Measurements from ENCODE around the gene BTNL9. TPM values are rescaled to one million over a fixed set of nuclear protein-coding genes. Genes with fewer than 3 reads are reported as not detected.

The BTNL9 gene
- total and polyA plus RNA-seq, 2 of the 4 experiments (the other 2 are of a cell fraction), result not detected

- H3K4me2 ChIP-seq (ENCODE audit: low read depth, low read length), result no peak overlapping the region
- WGBS, 2 experiments (ENCODE audit: extremely low coverage in 2 of 2, insufficient read length in 1 of 2), result 47% methylated on average over 7 of the region's 9 CpGs; no CpG with 5 or more reads in 1 of the 2 experiments
- no peaks in the 10 kb centered on the region for H3K36me3 ChIP-seq (ENCODE audit: control insufficient read depth, insufficient read depth, low read length)
- no peak overlapping the region for H3K56ac ChIP-seq (ENCODE audit: extremely low read depth, insufficient read depth, low read length)
- H3K27me3 ChIP-seq (ENCODE audit: control insufficient read depth, insufficient read depth, low read length), result peaks cover 12% of the 10 kb centered on the region
- H2AK5ac ChIP-seq (ENCODE audit: low read depth, low read length), result no peak overlapping the region
- no peak overlapping the region for H2BK120ac ChIP-seq (ENCODE audit: low read depth, low read length)
- dilution Hi-C loops (cut with HindIII; ENCODE audit: low sequenced_read_pairs, unreplicated experiment) (no loop called here), in situ Hi-C loops (cut with MboI; ENCODE audit: low sequenced_read_pairs) (no loop called here), intact Hi-C loops (cut with micrococcal nuclease) (no loop called here)
- H3K23ac ChIP-seq (ENCODE audit: low read depth, low read length), result no peak overlapping the region
- H3K4me1 ChIP-seq (ENCODE audit: control insufficient read depth, insufficient read depth, low read length), result no peaks in the 10 kb centered on the region
- CTCF ChIA-PET, result no interaction called here
- TF ChIP-seq, protein P1, sequence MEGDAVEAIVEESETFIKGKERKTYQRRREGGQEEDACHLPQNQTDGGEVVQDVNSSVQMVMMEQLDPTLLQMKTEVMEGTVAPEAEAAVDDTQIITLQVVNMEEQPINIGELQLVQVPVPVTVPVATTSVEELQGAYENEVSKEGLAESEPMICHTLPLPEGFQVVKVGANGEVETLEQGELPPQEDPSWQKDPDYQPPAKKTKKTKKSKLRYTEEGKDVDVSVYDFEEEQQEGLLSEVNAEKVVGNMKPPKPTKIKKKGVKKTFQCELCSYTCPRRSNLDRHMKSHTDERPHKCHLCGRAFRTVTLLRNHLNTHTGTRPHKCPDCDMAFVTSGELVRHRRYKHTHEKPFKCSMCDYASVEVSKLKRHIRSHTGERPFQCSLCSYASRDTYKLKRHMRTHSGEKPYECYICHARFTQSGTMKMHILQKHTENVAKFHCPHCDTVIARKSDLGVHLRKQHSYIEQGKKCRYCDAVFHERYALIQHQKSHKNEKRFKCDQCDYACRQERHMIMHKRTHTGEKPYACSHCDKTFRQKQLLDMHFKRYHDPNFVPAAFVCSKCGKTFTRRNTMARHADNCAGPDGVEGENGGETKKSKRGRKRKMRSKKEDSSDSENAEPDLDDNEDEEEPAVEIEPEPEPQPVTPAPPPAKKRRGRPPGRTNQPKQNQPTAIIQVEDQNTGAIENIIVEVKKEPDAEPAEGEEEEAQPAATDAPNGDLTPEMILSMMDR (conservative IDR thresholded peaks at IDR 0.05; ENCODE audit: low read depth, low read length), result no peak
- TF ChIP-seq FOS (IDR thresholded peaks at IDR 0.05; ENCODE audit: low read depth, low read length) (no peak), RFX5 (IDR thresholded peaks at IDR 0.05; ENCODE audit: low read depth, low read length) (no peak), RCOR1 (IDR thresholded peaks at IDR 0.05; ENCODE audit: insufficient replicate concordance, low read length) (no peak), MAZ (IDR thresholded peaks at IDR 0.05; ENCODE audit: borderline replicate concordance, low read depth, low read length) (no peak), POLR2A (IDR thresholded peaks at IDR 0.05; ENCODE audit: low read depth, low read length) (no peak), MXI1 (IDR thresholded peaks at IDR 0.05; ENCODE audit: borderline replicate concordance, low read depth, low read length) (no peak), CEBPB (IDR thresholded peaks at IDR 0.05; ENCODE audit: low read depth, low read length) (no peak), NFE2L2 (IDR thresholded peaks at IDR 0.05; ENCODE audit: low read depth, low read length) (no peak), MAFK (IDR thresholded peaks at IDR 0.05; ENCODE audit: low read depth, low read length) (no peak), RAD21 (IDR thresholded peaks at IDR 0.05; ENCODE audit: low read length) (no peak), SMC3 (IDR thresholded peaks at IDR 0.05; ENCODE audit: low read depth, low read length) (no peak), CHD1 (IDR thresholded peaks at IDR 0.05; ENCODE audit: low read depth, low read length) (no peak)
- TF ChIP-seq, protein P2, sequence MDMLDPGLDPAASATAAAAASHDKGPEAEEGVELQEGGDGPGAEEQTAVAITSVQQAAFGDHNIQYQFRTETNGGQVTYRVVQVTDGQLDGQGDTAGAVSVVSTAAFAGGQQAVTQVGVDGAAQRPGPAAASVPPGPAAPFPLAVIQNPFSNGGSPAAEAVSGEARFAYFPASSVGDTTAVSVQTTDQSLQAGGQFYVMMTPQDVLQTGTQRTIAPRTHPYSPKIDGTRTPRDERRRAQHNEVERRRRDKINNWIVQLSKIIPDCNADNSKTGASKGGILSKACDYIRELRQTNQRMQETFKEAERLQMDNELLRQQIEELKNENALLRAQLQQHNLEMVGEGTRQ (IDR thresholded peaks at IDR 0.05; ENCODE audit: low read depth, low read length), result no peak
- TF ChIP-seq, protein P3, sequence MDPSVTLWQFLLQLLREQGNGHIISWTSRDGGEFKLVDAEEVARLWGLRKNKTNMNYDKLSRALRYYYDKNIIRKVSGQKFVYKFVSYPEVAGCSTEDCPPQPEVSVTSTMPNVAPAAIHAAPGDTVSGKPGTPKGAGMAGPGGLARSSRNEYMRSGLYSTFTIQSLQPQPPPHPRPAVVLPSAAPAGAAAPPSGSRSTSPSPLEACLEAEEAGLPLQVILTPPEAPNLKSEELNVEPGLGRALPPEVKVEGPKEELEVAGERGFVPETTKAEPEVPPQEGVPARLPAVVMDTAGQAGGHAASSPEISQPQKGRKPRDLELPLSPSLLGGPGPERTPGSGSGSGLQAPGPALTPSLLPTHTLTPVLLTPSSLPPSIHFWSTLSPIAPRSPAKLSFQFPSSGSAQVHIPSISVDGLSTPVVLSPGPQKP (IDR thresholded peaks at IDR 0.05; ENCODE audit: borderline replicate concordance, low read depth, low read length), result no peak
- H3K4ac ChIP-seq (ENCODE audit: low read depth, low read length), result no peak overlapping the region
- BruUV-seq (replicated peaks), result no TSS peak
- no peak overlapping the region for H3K18ac ChIP-seq (ENCODE audit: low read depth, low read length)
- H3K4me3 ChIP-seq (ENCODE audit: insufficient read depth, low read depth, low read length), result no peak overlapping the region
- H4K5ac ChIP-seq (ENCODE audit: low read depth, low read length), result no peak overlapping the region
- no peak overlapping the region for H4K91ac ChIP-seq (ENCODE audit: insufficient read depth, low read depth, low read length)
- H3K9ac ChIP-seq (ENCODE audit: low read depth, low read length), result no peak overlapping the region
- H2AFZ ChIP-seq (replicated peaks; ENCODE audit: low read length, poor library complexity), result no peak overlapping the region
- no peak overlapping the region for H4K8ac ChIP-seq (ENCODE audit: low read depth in 2 of 2, low read length in 2 of 2)
- H3K27ac ChIP-seq (ENCODE audit: insufficient read depth, low read length), result no peak overlapping the region
- no peak overlapping the region for H2BK15ac ChIP-seq (ENCODE audit: low read depth, low read length)
- no peak overlapping the region for H2BK5ac ChIP-seq (ENCODE audit: low read depth, low read length, poor library complexity, severe bottlenecking)
- no peak overlapping the region for H2BK20ac ChIP-seq (ENCODE audit: low read depth, low read length)
- DNase-seq (no peak), ATAC-seq (ENCODE audit: low read depth) (no peak)
- POLR2A ChIA-PET (ENCODE audit: unreplicated experiment), result no interaction called here
- no peaks in the 10 kb centered on the region for H3K9me3 ChIP-seq (ENCODE audit: control insufficient read depth, insufficient read depth, low read length)
- H3K79me1 ChIP-seq (ENCODE audit: low read depth in 1 of 2, low read length in 2 of 2), result no peaks in the 10 kb centered on the region
- H4K20me1 ChIP-seq (ENCODE audit: insufficient read depth, low read length), result no peaks in the 10 kb centered on the region
- no peaks in the 10 kb centered on the region; the same call in 1 of the 2 replicates for H3K9me1 ChIP-seq (ENCODE audit: insufficient read depth, low read length)
- H2AK9ac ChIP-seq (replicated peaks; ENCODE audit: low read depth, low read length, poor library complexity), result no peak overlapping the region
- no peak overlapping the region for H3K14ac ChIP-seq (replicated peaks; ENCODE audit: low read depth, low read length)
Observed at GRCh38 chr5:181107699-181108098, 67.6 kb downstream of the BTNL9 start.
